ENCODE data around the gene REEP6.
A peak's percentile ranks its signal among the peaks of the same experiment; 100 is the strongest.
"Not testable (repeated sequence)": the region's sequence is repeated elsewhere in the genome, so short reads cannot be mapped to it uniquely, and the experiment has no call there.

The REEP6 gene

GRCh38 chr19:1492474-1493006 is 1.6 kb downstream of the REEP6 start:
- no peak for DNase-seq

GRCh38 chr19:1494115-1494815 is 3.3 kb downstream of the REEP6 start:
- no peak for DNase-seq

GRCh38 chr19:1495051-1495798 is 4.2 kb downstream of the REEP6 start:
- DNase-seq, result no peak

GRCh38 chr19:1495799-1496713 is 5.1 kb downstream of the REEP6 start:
- DNase-seq, result no peak

DNA sequence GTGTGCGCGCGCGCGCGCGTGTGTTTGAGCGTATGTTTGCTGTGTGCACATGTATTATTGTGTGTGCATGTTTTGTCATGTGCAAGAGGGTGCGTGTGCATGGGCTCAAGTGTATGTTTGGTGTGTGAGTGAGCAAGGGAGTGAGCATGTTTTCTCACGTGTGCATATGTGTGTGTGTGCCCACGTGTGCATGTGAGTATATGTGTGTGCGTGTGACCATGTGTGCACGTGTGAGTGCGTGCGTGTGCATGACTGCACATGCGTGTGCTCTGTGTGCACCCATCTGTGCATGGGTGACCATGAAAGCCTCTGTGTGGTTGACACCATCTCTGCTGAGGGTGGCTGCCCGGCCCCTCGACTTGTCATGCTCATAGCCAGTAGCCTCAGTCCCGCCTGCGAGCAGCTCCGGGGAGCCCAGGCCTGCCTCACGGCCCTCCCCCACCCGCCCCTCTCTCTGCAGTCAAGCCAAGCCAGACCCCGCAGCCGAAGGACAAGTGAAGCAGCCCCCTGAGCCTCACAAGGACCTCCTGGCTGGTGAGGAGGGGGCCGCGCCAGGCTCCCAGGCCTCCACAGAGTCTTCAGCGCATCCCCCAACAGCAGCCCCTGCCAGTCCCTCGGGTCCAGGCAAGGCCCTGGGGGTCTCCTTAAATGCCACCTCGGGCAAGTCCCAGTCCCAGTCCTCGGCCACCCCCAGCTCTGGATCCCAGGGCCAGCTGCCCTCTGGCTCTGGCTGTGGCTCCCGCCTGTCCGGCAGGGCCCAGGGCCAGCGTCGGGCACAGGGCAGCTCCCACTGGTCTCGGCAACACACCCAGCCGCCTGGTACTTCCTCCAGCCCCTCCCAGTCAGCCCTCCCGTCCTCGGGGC is 6.0 kb downstream of the REEP6 start:
- DNase-seq, result no peak

DNA sequence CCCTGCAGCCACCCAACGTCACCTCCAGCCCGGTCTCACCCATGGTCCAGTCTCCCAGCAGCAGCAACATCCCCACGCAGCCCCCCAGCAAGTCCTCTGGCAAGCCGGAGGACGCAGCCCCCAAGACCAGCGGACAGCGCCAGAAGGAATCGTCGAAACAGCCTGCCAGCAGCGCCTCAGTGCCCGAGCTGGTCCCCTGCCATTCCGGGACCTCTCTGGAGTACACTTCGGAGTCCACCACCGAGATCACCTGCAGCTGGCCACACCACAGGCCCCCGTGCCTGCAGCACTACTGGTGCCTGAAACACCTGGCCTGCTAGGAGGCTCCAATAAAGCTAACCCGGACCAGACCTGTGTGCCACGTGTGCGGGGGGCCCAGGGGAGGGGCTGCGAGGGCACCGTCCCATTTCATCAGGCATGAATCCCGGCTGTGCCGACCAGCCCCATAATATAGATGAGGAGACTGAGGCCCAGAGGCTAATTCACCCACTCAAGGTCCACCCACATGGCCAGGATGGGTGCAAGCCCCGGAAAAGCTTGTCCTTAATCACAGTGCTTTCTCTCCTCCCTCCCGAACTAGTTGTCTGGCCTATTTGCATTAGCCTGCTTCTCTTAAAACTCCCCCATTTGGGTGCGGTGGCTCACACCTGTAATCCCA is 6.7 kb downstream of the REEP6 start:
- no peak for DNase-seq

DNA sequence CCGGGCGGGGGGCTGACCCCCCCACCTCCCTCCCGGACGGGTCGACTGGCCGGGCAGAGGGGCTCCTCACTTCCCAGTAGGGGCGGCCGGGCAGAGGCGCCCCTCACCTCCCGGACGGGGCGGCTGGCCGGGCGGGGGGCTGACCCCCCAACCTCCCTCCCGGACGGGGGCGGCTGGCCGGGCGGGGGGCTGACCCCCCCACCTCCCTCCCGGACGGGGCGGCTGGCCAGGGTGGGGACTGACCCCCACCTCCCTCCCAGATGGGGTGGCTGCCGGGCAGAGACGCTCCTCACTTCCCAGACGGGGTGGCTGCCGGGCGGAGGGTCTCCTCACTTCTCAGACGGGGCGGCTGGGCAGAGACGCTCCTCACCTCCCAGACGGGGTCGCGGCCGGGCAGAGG is 8.2 kb downstream of the REEP6 start:
- not testable (repeated sequence) for DNase-seq

DNA sequence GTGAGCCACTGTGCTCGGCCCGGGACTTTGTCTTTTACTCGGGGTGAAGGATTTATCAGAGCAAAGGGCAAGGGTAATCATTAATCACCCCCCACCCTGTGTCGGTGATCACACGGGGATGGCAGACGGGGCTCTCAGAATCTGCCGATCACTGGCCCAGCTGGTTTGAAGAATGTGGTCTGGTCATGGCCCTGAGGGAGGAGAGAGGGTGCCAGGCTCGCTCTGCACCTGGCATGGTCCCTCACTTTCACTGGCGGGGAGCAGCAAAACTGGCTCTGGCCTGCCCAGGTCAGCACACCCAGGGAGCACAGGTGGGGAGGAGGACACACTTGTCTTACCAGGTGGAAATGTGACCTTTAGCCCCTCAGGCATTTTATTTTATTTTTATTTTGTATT is 10.2 kb downstream of the REEP6 start:
- DNase-seq, result no peak

DNA sequence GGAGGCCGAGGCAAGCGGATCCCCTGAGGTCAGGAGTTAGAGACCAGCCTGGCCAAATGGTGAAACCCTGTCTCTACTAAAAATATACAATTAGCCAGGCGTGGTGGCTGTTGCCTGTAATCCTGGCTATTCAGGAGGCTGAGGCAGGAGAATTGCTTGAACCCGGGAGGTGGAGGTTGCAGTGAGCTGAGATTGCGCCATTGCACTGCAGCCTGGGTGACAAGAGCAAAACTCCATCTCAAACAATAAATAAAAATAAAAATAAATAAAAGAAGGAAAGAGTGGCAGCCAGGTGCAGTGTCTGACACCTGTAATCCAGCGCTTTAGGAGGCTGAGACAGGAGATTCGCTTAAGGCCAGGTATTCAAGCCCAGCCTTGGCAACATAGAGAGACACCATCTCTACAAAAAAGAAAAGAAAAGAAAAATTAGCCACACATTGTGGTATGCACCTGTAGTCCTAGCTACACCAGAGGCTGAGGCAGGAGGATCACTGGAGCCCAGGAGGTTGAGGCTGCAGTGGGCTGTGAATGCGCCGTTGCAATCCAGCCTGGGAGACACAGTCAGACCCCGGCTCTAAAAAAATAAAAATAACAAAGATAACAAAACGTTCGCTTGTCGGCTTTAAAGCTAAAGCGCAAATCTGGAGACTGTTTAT is 11.6 kb downstream of the REEP6 start:
- no peak for DNase-seq

- DNase-seq, result peak; percentile 15
Observed at GRCh38 chr19:1503089-1503924, 12.3 kb downstream of the REEP6 start.

GRCh38 chr19:1503925-1504773 is 13.2 kb downstream of the REEP6 start:
- DNase-seq, result no peak

- no peak for DNase-seq
Observed at GRCh38 chr19:1505012-1505411, 14.0 kb downstream of the REEP6 start.

- DNase-seq, result no peak
Observed at GRCh38 chr19:1505991-1506881, 15.3 kb downstream of the REEP6 start.

GRCh38 chr19:1507192-1507660 is 16.2 kb downstream of the REEP6 start:
- no peak for DNase-seq

GRCh38 chr19:1507763-1508506 is 17.0 kb downstream of the REEP6 start:
- peak; percentile 96 for DNase-seq

DNA sequence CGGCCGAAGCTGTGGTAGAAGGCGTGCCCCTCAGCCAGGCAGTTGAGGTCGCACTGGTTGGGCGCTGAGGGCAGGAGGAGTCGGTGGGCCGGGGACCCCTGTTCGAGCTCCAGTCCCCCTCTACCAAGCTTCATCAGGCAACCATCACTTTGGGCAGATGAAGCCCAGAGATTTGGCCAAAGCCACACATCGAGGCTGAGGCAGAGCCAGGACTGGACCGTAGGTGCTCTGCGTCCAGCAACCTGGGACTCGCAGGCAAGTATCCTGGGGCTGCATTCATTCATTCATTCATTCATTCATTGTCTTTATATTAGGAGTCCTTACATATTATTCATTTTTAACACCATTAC is 17.5 kb downstream of the REEP6 start:
- DNase-seq, result no peak

All from fibroblast of skin of right quadriceps (primary cell).